ENCODE data around the gene LIPH.

GRCh38 chr3:185534511-185534910, 17.9 kb downstream of the LIPH start:
- TF ChIP-seq CTCF (IDR thresholded peaks at IDR 0.05 in 8 of 11, conservative IDR thresholded peaks at IDR 0.05 in 3 of 11) (no peak), POLR2A (IDR thresholded peaks at IDR 0.05) (no peak), POLR2AphosphoS5 (IDR thresholded peaks at IDR 0.05) (no peak)
